ENCODE results near the gene PPARG.

PPARG gene

DNA sequence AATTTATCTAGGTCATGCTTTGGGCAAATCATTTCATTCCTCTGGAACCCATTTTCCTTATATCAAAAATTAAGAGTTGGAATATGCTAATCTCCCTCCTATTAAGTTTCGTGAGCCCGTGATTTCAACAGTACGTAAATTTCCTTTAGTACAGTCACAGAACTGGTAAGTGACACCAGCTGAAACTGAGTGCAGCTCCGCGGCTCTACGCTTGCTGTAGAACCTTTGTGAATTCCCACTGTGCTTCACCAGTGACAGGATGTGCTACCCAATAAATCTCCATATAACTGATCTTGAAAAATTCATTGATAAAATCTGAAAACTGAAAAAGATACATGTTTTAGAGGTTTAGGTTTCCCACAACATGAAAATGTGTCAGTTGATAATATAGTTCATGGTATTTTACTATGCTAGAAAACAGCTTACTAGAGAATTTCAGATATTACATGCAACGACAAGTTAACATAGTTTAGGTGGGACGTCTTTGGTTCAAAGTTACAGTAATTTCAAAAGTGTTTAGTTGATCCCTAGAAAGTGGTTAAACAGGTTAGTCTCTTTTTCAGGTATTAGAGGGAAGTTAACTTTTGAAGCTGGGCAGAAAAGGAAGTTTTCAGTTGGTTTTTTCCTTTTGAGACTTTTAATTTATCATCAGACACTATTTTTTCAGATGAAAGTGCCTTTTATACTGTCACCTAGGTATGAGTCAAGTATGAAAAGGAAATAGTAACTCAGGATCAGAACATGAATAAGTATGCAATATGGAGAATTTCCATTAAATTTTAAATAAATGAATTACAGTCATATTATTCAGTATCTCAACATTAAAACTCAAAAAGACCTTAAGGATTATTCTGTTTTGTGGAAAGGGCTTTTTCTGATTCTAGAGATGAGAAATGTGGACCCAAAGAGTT is 57.0 kb downstream of the PPARG start:
- DNase-seq: no peak

DNA sequence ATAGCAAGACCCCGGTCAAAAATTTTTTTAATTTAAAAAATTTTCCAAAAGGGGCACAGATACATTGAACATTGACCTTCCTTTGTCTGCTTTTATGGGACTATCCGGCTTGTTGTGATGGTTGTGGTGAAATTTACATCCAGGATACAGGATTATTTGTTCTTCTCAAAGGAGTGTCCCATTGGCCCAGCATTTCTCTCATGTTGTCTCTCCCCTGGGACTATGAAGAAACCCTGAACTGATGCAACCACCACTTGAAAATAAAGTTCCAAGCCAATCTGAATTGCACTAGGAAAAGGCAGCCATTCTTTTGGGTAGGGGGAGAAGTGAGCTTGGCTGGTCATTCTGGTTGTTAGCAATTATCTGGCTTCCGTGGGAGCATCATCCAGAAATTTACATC is 58.4 kb downstream of the PPARG start:
- no peak for DNase-seq

DNA sequence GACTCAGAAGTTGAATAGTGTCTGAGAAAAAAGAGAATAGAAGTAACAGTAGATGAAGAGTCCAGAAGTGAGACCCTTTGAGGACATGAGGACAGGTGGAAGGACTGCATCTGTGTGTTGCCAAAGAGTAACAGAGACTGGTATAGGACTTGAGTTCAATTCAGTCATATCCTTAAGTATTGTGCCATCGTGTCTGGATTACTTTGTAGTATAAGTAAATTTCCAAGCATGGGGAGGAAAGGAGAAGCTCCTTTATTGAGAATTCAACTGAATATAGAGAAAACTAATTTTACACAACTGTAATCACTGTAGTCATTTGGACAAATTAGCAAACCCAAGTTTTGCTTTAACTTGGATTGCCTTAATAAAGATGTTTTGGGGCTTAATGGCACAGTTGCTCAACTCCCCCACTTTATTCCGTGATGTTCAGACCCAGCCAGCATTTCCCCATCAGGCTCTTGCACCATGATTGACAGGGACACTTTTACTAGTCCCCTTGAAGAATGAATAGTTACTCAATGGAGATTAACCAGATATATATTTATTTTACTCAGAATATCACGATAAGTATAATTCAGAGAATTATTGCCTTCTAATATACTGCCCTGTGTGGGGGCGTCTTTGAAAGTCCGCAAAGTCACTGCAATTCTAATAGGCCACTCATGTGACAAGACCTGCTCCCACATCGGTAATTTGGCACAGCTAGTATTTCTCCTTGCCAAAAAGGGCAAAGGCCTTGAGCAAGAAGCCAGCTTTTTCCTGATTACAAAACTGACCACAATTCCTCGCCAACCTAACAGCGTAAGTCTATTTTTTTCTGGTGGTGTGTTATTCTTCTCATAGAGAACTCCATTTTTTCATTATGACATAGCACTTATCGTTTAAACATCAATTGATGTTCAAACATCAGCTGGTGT is 61.3 kb downstream of the PPARG start:
- no peak for DNase-seq

DNA sequence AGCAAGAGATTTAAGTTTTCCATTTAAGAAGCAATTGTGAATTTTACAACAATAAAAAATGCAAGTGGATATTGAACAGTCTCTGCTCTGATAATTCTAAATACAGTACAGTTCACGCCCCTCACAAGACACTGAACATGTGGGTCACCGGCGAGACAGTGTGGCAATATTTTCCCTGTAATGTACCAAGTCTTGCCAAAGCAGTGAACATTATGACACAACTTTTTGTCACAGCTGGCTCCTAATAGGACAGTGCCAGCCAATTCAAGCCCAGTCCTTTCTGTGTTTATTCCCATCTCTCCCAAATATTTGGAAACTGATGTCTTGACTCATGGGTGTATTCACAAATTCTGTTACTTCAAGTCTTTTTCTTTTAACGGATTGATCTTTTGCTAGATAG is 62.3 kb downstream of the PPARG start:
- DNase-seq: no peak

DNA sequence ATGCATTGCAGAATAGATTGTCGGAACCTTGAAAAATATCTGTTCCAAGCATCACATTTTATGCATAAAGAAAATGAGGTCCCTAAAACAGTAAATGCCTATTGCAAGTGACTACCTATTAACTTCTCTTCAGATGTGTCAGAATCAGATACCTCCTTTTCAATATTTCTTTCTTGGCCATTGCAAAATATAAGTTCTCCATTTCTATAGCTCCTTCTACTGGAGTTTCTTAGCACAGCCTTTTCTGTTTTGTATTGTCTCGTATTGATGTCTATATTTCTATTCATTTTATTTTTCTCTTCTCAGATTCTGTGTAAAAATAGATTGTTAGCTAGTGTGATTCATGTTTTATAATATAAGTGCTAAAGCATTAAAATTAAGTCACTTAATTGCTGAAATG is 63.4 kb downstream of the PPARG start:
- no peak for DNase-seq

DNA sequence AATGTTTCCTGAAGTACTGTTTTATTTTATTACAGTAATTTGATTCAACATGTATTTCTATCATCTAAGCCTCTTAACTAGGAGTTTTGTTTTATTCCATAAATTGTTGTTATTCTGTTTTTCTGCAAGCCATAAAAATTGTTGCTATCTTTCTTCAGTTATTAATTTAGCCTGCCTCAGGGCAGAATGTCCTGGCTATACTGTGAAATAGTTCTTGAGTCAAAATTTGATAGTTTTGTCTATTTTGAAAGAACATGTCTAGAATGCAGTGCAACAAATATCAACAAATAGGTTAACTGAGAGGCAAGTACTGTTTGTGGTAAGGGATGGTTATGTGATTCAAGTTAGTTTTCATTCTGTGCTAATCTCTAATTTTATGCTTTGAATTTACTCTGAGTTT is 63.9 kb downstream of the PPARG start:
- no peak for DNase-seq

DNA sequence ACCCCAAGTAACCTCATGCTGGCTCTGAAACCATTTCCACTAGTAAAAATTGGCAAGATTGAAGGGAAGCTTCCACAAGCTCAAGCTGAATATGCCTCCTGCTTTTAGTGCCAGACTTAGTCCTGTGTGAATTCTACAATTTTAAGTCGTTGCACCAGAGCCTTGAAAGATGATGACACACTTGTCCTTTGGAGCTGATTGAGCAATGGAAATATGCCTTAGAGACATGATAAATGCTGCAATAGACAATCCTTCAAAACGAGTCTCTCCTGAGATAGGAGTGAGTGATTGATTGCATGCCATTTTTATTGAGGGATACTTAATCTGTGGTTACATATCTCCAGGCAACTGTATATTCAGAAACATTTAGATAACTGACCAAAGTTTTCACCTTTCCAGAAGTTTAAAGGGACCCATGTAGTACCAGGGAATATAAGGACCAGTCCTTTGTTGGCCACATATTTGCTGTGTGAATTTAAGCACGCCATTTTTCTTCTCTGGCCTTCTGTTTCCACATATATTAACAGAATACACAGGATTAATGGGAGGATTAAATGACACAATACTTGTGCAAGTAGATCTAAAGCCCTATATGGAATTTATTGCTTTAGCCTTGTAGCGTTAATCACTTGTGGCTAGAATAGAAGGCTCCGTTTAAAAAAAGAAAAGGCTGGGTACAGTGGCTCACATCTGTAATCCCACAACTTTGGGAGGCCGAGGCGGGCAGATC is 65.1 kb downstream of the PPARG start:
- DNase-seq: peak; percentile 12

DNA sequence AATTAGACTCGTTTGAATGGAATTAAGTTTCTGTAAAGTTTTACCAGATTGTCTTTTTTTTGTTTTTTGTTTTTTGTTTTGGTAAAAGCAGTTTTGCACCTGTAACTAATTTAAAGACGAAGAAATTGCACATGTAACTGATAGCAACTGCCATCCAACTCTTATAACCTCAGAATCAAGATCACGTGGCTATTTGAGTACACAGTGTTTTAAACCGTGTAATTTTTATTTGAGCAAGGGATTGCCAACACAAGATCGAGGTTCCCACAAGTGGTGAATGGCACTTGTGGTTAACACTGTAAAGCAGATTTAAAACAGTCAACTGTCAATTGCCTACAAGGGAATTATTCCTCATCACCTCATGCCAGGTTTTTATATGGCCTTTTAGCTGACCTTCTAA is 67.3 kb downstream of the PPARG start:
- DNase-seq: no peak

DNA sequence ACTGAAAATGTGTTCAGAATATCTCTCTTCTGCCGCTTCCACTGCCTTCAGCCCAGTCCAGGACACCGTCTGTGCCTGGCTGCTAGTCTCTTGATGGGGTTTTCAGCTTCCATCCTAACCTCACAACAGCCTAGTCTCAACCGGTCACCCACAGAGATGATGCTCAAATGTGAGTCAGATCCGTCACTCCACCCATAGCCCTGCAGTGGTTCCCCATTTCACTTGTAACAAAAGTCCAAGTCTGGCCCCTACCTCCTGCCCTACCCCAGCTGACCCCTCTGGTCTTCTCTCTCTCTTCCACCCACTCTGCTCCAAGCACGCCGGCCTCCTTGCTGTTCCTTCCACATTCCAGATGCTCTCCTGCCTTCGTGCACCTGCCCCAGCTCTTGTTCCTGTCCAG is 68.1 kb downstream of the PPARG start:
- DNase-seq: no peak

DNA sequence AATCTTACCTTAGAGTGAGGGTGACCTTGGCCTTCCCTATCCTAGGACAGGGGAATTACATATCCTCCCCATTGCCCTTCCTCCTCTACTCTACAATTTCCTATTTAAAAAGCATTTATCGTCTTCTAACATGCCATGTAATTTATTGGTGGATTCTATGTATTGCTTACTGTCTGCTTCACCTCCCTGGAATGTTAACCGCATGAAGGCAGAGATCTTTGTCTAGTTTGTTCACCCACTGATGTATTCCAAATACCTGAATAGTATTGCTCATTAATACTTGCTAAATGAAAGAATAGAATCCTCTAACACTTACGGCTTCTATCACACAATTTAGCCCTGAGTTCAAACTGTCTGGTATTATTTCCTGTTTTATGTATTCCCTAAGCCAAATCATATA is 68.6 kb downstream of the PPARG start:
- no peak for DNase-seq

DNA sequence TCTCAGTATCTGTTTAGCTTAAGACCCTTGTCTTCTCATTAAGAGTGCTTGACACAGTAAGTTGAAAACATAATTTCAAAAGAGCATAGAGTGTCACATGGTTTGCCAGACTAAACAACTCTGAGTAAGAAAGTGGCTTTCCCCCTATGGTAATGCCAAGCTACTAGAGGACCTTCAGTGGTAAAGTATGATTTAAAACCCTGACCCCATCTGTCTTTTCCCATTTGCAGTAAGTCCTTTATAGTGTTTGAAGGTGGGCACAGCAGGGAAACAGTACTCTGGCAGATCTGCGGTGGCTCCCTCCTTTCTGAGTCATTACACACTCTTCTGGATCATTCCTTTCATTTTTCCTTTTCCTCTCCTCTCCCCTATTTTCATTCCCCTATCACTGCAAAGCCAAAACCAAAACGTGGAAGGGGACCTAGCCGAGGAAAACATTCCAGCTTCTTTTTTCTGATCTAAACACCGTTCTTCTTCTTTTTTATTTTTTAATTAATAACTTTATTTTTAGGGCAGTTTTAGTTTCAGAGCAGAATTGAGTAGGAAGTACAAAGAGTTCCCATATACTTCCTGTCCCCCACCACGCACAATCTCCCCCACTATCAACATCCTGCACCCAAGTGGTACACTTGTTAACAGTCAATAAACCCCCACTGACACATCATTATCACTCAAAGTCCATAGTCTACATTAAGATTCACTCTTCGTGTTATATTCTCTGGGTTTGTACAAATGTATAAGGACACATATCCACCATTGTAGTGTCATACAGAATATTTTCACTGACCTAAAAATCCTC is 74.7 kb downstream of the PPARG start:
- no peak for DNase-seq

DNA sequence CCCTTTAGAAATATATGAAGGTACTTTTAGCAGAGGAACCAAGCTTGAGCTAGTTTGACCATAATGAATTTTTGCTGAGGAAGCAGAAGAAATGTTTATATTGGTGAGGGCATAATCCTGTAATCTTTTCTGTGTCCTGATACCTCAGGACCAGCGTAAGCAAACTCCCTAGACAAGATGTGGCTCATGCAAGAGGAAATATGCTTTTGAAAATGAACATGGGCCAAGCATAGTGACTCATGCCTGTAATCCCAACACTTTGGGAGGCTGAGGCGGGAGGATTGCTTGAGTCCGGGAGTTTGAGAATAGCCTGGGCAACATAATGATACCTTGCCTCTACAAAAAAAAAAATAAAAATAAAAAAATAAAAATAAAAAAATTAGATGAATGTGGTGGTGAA is 78.5 kb downstream of the PPARG start:
- DNase-seq: no peak

DNA sequence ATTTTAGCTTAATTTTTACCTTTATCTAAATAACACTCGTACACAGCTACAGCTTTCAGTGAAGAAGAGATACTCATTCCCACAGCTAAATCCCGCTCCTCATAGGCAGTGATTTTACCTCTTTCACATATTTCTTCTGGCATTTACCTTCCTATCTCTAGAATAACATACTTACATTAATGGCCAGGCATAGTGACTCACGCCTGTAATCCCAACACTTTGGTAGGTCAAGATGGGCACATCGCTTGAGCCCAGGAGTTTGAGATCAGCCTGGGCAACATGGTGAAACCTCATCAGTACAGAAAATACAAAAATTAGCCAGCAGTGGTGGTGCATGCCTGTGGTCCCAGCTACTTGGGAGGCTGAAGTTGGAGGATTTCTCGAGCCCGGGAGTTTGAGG is 80.2 kb downstream of the PPARG start:
- no peak for DNase-seq

DNA sequence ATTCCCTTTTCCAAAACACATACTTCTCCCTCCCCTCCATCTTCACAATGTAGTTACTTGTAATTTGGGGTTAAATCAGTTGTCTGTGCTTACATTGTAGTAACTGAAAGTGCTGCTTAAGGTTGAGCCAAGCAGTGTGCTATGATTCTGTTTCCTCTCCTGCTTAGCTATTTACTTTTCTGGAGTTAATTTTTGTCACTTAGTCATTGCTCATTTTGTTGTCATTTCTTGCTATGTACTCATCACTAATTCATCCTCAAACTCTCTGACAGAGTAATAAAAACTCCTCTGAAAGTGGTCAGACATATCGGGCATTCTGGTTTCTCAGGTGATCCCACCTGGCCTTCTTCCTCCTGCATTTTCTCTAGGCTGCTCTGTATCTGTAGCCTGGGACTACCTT is 80.7 kb downstream of the PPARG start:
- no peak for DNase-seq

DNA sequence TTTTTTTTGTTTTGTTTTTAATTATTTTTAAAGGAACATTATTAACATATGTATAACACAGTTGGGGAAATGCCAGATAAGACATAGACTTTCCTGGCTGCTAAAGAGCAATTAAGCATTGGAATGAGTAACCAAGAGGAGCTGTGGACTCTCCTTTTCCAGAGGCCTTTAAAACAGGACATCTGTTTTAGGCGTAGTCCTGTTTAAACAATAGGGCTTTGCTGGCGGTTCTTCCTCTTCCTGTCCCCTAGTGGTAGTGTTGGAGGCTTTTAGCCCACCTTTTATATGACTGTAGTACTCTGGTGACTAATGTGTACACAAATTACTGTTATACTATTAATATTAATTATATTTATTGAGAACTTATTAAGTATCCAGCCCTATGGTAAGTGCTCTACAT is 81.9 kb downstream of the PPARG start:
- peak; percentile 11 for DNase-seq

DNA sequence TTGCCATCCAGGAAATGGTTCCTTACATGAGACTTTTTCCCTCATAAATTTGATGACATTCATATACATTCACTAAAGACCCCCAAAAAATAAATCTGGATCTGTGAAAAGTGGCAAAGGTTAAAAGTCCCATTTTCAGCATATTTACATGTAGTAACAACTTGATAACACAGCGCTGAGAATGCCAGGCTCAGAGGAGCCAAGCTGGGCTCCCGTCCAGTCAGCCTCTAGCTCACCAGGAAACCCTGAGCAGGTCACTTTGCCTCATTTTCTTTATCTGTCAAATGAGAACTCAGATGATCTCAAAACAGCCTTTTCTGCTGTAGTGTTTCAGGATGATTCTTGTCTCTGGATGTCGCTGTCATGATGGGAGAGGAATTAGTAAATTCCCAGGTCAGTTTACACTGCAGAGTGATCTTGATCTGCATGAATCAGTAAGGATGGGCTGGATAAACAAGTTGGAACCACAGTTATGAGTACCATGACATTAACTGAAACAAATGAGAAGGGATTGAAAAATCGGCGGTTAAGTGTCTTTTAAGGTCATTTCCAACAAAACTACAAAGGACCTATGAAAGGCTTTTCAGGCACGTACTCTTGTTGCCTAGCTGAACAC is 82.8 kb downstream of the PPARG start:
- DNase-seq: no peak

DNA sequence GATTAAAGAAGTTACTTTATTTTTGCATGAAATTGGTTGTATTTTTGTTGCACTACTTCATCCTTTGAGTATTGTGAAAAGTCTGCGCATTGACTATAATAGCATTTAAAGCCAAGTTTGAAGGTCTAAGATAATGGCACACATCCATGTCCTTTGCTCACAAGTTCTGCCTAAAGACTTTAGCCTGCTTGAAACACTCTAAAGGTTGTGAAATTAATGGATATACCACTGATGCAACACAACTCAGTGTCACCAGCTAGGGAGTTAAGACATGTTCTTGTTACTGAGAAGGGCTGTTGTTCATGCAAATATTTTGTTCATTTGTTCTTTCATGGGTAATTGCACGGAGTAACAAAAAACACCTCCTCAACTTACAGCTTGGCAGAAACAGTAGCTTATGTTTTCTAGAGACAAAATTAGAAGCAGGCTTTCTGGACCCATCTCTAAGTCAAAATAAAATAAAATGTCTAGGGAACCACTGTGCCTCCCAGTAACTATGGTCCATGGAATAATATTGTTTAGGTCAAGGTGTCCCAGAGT is 83.9 kb downstream of the PPARG start:
- no peak for DNase-seq

DNA sequence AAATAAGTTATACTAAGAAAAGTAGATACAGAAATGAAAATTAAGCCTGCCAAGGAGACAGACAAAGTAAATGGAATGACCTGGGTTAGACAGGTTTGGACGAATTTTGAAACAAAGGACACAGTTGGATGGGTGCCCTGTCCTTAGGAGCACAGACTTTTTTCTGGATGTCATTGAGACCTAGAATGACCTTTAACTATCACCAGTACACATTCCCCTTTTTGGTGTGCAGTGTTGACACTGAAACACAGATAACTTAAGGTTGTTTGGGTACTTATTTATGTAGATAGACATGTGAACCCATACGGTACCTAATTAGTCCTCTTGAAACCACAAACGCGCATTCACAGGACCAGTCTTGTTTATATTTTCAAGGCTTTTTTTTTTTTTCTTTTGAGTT is 86.7 kb downstream of the PPARG start:
- DNase-seq: no peak

DNA sequence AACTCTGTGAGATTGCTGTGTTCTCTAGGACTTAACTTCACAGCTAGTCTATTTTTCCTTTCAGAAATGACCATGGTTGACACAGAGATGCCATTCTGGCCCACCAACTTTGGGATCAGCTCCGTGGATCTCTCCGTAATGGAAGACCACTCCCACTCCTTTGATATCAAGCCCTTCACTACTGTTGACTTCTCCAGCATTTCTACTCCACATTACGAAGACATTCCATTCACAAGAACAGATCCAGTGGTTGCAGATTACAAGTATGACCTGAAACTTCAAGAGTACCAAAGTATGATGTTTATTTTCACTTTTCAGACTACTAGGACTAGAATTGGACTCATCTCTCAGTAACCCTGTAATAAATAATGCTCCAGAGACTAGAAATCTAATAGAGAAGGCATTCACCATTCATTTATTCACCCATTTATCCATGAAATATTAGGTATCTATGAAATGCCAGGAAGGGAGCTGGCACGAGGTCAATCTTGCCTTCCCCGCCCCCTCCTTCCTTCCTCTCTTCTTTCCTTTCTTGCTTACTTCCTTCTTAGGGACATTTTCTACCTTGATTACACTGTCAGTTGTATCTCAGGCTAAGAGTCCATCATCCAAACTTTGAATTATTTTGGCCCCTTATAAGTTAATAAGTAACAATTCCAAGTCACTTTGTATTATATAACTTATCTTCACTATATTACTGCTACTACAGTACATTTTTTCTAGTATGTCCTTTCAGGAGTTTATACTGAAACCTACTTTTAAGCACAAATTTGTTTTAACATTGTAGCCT is 91.0 kb downstream of the PPARG start:
- no peak for DNase-seq

DNA sequence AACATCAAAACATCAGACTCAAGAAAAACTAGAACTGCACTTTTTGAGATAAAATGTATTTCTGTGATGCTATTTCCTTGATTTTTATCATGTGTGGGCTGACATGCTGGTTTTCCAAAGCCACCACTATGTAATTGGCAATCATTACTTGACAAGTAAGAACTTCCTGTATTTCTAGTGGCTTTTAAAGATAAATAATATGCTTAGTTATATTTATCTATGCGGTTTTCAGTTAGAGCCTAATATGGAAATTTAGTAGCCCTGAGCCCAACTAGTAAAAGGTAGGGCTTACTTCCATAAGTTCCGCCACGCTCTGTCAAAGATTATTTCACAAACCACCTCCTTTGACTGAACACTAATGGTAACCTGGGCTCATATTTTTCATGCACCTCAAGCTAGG is 91.6 kb downstream of the PPARG start:
- DNase-seq: no peak

DNA sequence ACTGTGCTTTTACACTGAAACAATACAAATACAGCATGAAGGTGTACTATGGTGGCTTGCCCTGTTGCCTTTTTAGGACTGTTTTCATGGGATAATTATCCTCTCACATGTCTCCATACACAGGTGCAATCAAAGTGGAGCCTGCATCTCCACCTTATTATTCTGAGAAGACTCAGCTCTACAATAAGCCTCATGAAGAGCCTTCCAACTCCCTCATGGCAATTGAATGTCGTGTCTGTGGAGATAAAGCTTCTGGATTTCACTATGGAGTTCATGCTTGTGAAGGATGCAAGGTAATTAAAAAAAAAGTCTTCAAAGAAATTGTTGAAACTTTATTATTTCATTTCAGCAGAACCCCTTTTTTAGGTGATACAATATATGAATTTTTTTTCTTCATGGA is 92.3 kb downstream of the PPARG start:
- no peak for DNase-seq

Measured in NCI-H82 (cell line).